ENCODE data around the gene PTGES3L.

DNA sequence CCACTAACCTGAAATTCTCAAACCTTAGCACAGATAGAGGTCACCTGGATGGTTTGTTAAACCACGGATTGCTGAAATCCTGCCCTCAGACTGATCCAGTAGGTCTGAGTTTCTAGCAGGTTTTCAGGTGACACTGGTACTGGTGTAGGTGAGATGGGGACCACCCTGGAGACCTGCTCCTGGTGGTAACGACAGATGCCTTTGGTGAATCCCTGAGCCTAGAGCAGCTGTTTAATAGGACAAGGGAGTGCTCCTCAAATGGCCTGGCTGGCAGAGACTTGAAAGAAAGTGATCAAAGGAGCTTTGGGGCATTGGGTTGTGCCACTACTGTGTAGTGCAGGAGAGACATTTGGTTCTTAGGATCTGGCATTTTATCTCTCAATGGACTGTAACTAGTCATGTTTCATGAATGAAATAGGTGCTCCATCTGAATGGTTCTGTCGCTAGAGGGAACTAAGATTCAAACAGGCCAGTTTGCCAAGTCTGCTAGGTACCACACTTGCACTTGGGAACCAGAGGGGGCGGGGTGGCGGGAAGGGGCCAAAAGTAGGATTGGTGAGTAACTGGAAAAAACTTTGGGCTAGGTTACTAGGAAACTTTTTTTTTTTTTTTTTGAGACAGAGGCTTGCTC, 23.8 kb upstream of the PTGES3L start:
- TF ChIP-seq, protein P1, sequence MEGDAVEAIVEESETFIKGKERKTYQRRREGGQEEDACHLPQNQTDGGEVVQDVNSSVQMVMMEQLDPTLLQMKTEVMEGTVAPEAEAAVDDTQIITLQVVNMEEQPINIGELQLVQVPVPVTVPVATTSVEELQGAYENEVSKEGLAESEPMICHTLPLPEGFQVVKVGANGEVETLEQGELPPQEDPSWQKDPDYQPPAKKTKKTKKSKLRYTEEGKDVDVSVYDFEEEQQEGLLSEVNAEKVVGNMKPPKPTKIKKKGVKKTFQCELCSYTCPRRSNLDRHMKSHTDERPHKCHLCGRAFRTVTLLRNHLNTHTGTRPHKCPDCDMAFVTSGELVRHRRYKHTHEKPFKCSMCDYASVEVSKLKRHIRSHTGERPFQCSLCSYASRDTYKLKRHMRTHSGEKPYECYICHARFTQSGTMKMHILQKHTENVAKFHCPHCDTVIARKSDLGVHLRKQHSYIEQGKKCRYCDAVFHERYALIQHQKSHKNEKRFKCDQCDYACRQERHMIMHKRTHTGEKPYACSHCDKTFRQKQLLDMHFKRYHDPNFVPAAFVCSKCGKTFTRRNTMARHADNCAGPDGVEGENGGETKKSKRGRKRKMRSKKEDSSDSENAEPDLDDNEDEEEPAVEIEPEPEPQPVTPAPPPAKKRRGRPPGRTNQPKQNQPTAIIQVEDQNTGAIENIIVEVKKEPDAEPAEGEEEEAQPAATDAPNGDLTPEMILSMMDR (IDR thresholded peaks at IDR 0.05): no peak
- no peak for TF ChIP-seq EP300 (IDR thresholded peaks at IDR 0.05)
